ENCODE measurements around the gene NUP62. TPM values are rescaled to one million over a fixed set of nuclear protein-coding genes. Genes with fewer than 3 reads are reported as not detected.

Gene NUP62
- total RNA-seq, 1 experiment from 2014 or later: 37.9 TPM

GRCh38 chr19:49936549-49936948 is 7.2 kb upstream of the NUP62 start:
- Histone ChIP-seq H3K36me3 (ENCODE audit: insufficient read depth, low read length) (peaks cover 14% of the 10 kb centered on the region), H3K79me2 (ENCODE audit: low read length) (no peaks in the 10 kb centered on the region), H3K4me3 (ENCODE audit: low read length) (no peak overlapping the region), H4K20me1 (ENCODE audit: insufficient read depth, low read depth, low read length) (peaks cover 25% of the 10 kb centered on the region), H3K9ac (ENCODE audit: low read length) (no peak overlapping the region), H2AFZ (ENCODE audit: low read length) (no peak overlapping the region), H3K27ac (ENCODE audit: low read length) (no peak overlapping the region), H3K27me3 (ENCODE audit: low read length) (no peaks in the 10 kb centered on the region), H3K4me2 (ENCODE audit: low read depth, low read length, poor library complexity, severe bottlenecking) (no peak overlapping the region), H3K4me1 (ENCODE audit: low read length) (no peaks in the 10 kb centered on the region), H3K9me2 (replicated peaks; ENCODE audit: insufficient read depth, low read length) (no peaks in the 10 kb centered on the region), H3K9me3 (ENCODE audit: low read length) (no peaks in the 10 kb centered on the region)
- peak; percentile 54 for DNase-seq

GRCh38 chr19:49933643-49934042 is 4.3 kb upstream of the NUP62 start:
- Histone ChIP-seq H4K20me1 (ENCODE audit: insufficient read depth, low read depth, low read length) (peaks cover 40% of the 10 kb centered on the region), H2AFZ (ENCODE audit: low read length) (no peak overlapping the region), H3K27ac (ENCODE audit: low read length) (no peak overlapping the region), H3K9me3 (ENCODE audit: low read length) (no peaks in the 10 kb centered on the region), H3K27me3 (ENCODE audit: low read length) (no peaks in the 10 kb centered on the region), H3K79me2 (ENCODE audit: low read length) (peaks cover 25% of the 10 kb centered on the region), H3K36me3 (ENCODE audit: insufficient read depth, low read length) (peaks cover 37% of the 10 kb centered on the region), H3K9me2 (replicated peaks; ENCODE audit: insufficient read depth, low read length) (no peaks in the 10 kb centered on the region), H3K4me1 (ENCODE audit: low read length) (peaks cover 18% of the 10 kb centered on the region), H3K9ac (ENCODE audit: low read length) (no peak overlapping the region), H3K4me2 (ENCODE audit: low read depth, low read length, poor library complexity, severe bottlenecking) (no peak overlapping the region), H3K4me3 (ENCODE audit: low read length) (no peak overlapping the region)
- DNase-seq: no peak

- Histone ChIP-seq H3K27ac (ENCODE audit: low read length) (no peak overlapping the region), H3K9me3 (ENCODE audit: low read length) (no peaks in the 10 kb centered on the region), H3K4me1 (ENCODE audit: low read length) (peaks cover 27% of the 10 kb centered on the region), H3K79me2 (ENCODE audit: low read length) (peaks cover 35% of the 10 kb centered on the region), H3K9ac (ENCODE audit: low read length) (no peak overlapping the region), H3K36me3 (ENCODE audit: insufficient read depth, low read length) (peaks cover 39% of the 10 kb centered on the region), H3K4me2 (ENCODE audit: low read depth, low read length, poor library complexity, severe bottlenecking) (no peak overlapping the region), H3K4me3 (ENCODE audit: low read length) (no peak overlapping the region), H4K20me1 (ENCODE audit: insufficient read depth, low read depth, low read length) (peaks cover 37% of the 10 kb centered on the region), H3K27me3 (ENCODE audit: low read length) (no peaks in the 10 kb centered on the region), H2AFZ (ENCODE audit: low read length) (no peak overlapping the region), H3K9me2 (replicated peaks; ENCODE audit: insufficient read depth, low read length) (no peaks in the 10 kb centered on the region)
- DNase-seq: no peak
These were observed 3.4 kb upstream of the NUP62 start for GRCh38 chr19:49932731-49933131.

- DNase-seq: no peak
- Histone ChIP-seq H4K20me1 (ENCODE audit: insufficient read depth, low read depth, low read length) (peaks cover 37% of the 10 kb centered on the region), H3K4me1 (ENCODE audit: low read length) (peaks cover 34% of the 10 kb centered on the region), H3K9me3 (ENCODE audit: low read length) (no peaks in the 10 kb centered on the region), H3K27me3 (ENCODE audit: low read length) (no peaks in the 10 kb centered on the region), H3K27ac (ENCODE audit: low read length) (no peak overlapping the region), H3K9me2 (replicated peaks; ENCODE audit: insufficient read depth, low read length) (no peaks in the 10 kb centered on the region), H2AFZ (ENCODE audit: low read length) (no peak overlapping the region), H3K9ac (ENCODE audit: low read length) (no peak overlapping the region), H3K36me3 (ENCODE audit: insufficient read depth, low read length) (peaks cover 46% of the 10 kb centered on the region), H3K4me3 (ENCODE audit: low read length) (no peak overlapping the region), H3K4me2 (ENCODE audit: low read depth, low read length, poor library complexity, severe bottlenecking) (no peak overlapping the region), H3K79me2 (ENCODE audit: low read length) (peaks cover 41% of the 10 kb centered on the region)
These were observed 2.7 kb upstream of the NUP62 start for GRCh38 chr19:49932041-49932451.

GRCh38 chr19:49931293-49932040 is 2.2 kb upstream of the NUP62 start:
- H3K27me3 ChIP-seq (ENCODE audit: low read length): no peaks in the 10 kb centered on the region
- peaks cover 47% of the 10 kb centered on the region for H3K79me2 ChIP-seq (ENCODE audit: low read length)
- H3K36me3 ChIP-seq (ENCODE audit: insufficient read depth, low read length): peaks cover 52% of the 10 kb centered on the region
- peak overlapping the region; percentile 94 for H3K27ac ChIP-seq (ENCODE audit: low read length)
- peak overlapping the region; percentile 75; the same call in 1 of the 2 replicates for H3K4me3 ChIP-seq (ENCODE audit: low read length)
- peaks cover 39% of the 10 kb centered on the region for H3K4me1 ChIP-seq (ENCODE audit: low read length)
- no peak for DNase-seq
- no peak overlapping the region for H2AFZ ChIP-seq (ENCODE audit: low read length)
- no peaks in the 10 kb centered on the region for H3K9me2 ChIP-seq (replicated peaks; ENCODE audit: insufficient read depth, low read length)
- H4K20me1 ChIP-seq (ENCODE audit: insufficient read depth, low read depth, low read length): peaks cover 37% of the 10 kb centered on the region
- no peak overlapping the region for H3K9ac ChIP-seq (ENCODE audit: low read length)
- H3K4me2 ChIP-seq (ENCODE audit: low read depth, low read length, poor library complexity, severe bottlenecking): peak overlapping the region; percentile 80
- H3K9me3 ChIP-seq (ENCODE audit: low read length): no peaks in the 10 kb centered on the region

- H2AFZ ChIP-seq (ENCODE audit: low read length): no peak overlapping the region
These were observed 1.2 kb upstream of the NUP62 start for GRCh38 chr19:49930483-49931011.

GRCh38 chr19:49929611-49930482 is 543 bp upstream of the NUP62 start:
- DNase-seq: peak; percentile 99
- H4K20me1 ChIP-seq (ENCODE audit: insufficient read depth, low read depth, low read length): peaks cover 37% of the 10 kb centered on the region
- H3K27me3 ChIP-seq (ENCODE audit: low read length): no peaks in the 10 kb centered on the region
- H2AFZ ChIP-seq (ENCODE audit: low read length): peak overlapping the region; percentile 70; the same call in 1 of the 2 replicates
- peak overlapping the region; percentile 75 for H3K4me3 ChIP-seq (ENCODE audit: low read length)
- H3K4me1 ChIP-seq (ENCODE audit: low read length): peaks cover 49% of the 10 kb centered on the region
- peak overlapping the region; percentile 99 for H3K9ac ChIP-seq (ENCODE audit: low read length)
- H3K27ac ChIP-seq (ENCODE audit: low read length): peak overlapping the region; percentile 94
- peaks cover 58% of the 10 kb centered on the region for H3K36me3 ChIP-seq (ENCODE audit: insufficient read depth, low read length)
- H3K9me3 ChIP-seq (ENCODE audit: low read length): no peaks in the 10 kb centered on the region
- H3K79me2 ChIP-seq (ENCODE audit: low read length): peaks cover 61% of the 10 kb centered on the region
- no peaks in the 10 kb centered on the region for H3K9me2 ChIP-seq (replicated peaks; ENCODE audit: insufficient read depth, low read length)
- peak overlapping the region; percentile 80 for H3K4me2 ChIP-seq (ENCODE audit: low read depth, low read length, poor library complexity, severe bottlenecking)

More at GRCh38 chr19:49930483-49931011, 1.2 kb upstream of the NUP62 start:
- H3K27me3 ChIP-seq (ENCODE audit: low read length): no peaks in the 10 kb centered on the region
- peak; percentile 92 for DNase-seq
- H3K4me3 ChIP-seq (ENCODE audit: low read length): peak overlapping the region; percentile 75
- H3K27ac ChIP-seq (ENCODE audit: low read length): peak overlapping the region; percentile 94
- H3K79me2 ChIP-seq (ENCODE audit: low read length): peaks cover 54% of the 10 kb centered on the region
- peaks cover 55% of the 10 kb centered on the region for H3K36me3 ChIP-seq (ENCODE audit: insufficient read depth, low read length)
- H3K4me1 ChIP-seq (ENCODE audit: low read length): peaks cover 42% of the 10 kb centered on the region
- H3K9me2 ChIP-seq (replicated peaks; ENCODE audit: insufficient read depth, low read length): no peaks in the 10 kb centered on the region
- H3K9me3 ChIP-seq (ENCODE audit: low read length): no peaks in the 10 kb centered on the region
- H3K4me2 ChIP-seq (ENCODE audit: low read depth, low read length, poor library complexity, severe bottlenecking): peak overlapping the region; percentile 80
- peaks cover 37% of the 10 kb centered on the region for H4K20me1 ChIP-seq (ENCODE audit: insufficient read depth, low read depth, low read length)
- H3K9ac ChIP-seq (ENCODE audit: low read length): peak overlapping the region; percentile 99

Measured in Karpas-422 (cell line).